ENCODE results near the gene UBE3A.

The UBE3A gene

DNA sequence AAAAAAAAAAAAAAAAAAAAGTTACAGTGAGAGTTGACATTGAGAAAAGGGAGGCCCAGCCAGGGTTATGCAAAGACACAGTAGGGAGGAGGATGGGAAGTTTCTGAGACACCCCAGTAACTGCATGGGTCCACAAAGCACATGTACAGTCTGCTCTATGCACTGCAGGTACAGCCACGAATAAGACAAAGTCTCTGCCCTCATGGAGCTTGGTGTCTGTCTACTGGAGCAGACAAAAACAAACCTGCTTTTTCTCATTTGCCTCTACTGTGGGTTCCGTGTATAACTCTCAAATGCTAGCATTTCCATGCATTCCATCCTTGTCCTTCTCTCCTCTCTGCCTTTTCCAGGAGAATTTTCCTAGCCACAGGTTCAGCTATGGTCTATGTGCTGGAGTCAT, 107.4 kb downstream of the UBE3A start:
- no peak for DNase-seq (ENCODE audit: low spot score)

DNA sequence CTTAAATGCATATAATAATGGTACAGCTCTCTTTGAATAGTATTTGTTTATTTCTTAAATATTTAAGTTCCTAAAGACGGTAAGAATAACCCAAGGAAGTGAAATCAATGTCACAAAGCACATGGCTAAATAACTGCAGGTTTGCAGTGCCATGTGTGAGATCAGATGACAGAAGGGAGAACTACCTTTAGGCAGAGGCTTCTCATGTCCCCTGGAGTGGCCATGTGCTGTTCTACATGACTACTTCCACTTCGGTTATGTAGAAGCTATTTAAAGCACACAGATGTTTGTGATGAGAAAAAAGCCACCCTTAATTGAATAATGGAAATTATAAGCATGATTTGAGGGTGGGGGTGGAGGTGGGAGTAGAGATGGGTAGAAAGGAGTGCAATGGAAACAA, 109.1 kb downstream of the UBE3A start:
- peak; percentile 84 for DNase-seq (ENCODE audit: low spot score)

DNA sequence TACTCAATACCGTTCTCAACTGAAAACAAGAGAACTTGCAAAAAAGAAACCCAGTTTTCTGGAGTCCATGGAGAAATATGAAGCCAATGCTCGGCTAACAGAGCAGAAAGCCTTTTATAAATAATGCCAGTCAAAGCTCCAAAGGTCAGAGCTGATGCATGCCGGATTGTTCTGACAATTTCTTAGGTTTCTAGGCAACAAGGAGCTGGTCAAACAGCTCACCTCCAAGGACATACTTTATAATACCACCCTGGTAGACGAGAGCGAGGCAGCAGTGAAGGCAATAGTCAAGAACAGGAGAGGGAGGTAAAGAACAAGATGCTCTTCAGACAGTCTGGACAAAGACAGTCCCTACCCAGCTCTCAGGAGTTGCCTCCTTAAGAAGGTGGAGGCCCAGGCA, 111.1 kb downstream of the UBE3A start:
- no peak for DNase-seq (ENCODE audit: low spot score)

DNA sequence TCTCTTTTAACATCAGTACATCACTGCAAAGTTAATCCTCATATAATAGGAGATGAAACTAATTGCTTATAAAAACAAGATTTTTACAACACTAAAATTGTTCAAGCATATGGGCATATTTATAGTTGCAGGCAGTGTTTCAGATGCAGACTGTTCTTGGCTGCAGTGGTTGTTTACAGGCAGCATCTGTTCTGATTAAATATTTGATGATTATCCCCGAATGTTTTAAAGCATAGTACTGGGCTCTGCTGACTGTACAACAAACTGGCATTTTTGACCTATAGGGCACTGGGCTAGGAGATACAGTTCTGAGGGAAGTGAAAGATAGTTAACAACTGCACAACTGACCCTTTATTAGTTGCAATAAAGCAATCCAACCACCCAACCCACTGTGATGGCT, 113.6 kb downstream of the UBE3A start:
- no peak for DNase-seq (ENCODE audit: low spot score)

DNA sequence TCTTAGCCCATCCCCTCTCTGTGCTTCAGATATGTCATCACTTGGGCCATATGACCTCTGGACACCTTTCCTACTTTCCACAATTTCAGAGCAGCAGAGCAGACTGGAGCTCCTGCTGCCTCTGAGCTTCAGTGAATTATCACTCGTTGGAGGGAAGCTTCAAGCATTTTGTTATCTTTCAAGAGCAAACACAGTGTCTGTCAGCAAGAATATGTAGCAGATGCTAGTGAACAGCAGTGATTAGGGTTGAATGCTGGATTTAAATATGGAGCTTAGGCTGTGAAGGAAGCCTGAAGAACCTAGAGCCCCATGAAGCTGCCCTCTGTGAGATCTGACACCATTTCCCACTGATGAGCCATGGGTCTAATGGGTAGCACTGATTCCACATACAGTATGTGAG, 115.4 kb downstream of the UBE3A start:
- no peak for DNase-seq (ENCODE audit: low spot score)

DNA sequence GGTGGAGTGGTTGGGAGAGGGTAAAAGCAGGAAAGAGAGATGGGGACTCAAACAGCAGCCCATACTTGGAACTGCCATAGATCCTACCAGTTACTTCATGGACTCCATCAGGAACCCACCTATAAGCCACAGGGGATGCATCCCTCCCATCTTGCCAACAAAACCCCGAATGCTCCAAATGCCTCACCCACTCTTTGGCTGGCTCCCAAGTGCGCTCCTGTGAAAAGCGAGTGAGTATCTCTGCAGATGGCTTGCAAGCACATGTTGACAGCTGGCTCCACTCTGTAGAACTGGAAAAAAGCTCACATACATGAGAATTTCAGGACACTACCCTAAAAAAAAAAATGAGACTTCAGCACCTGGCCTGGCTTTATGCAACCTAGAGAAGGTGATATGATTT, 151.0 kb downstream of the UBE3A start:
- no peak for DNase-seq (ENCODE audit: low spot score)

Data from NAMALWA (cell line).